Memory B cell (primary cell): Measurements from ENCODE around the gene THADA.

Experiments used
- ATAC-seq: fragments of 150-1000 bp; cut with Tn5 transposase; 2 replicates; pipeline ENCODE4 v1.10.0; 2021; ENCODE audit warnings: low read depth, mild to moderate bottlenecking, moderate library complexity
- DNase-seq, 2 donors: peaks; one replicate each; pipeline ENCODE4 v3.0.0; 2022; ENCODE audit warnings: low spot score in 2 of 2
- H3K27ac Mint-ChIP-seq: one replicate; pipeline ENCODE4 v1.8.0; 2022; ENCODE audit warnings: mild to moderate bottlenecking, moderate library complexity, mixed read lengths
- H3K27me3 Mint-ChIP-seq: one replicate; pipeline ENCODE4 v1.8.0; 2022; ENCODE audit warnings: mixed read lengths
- H3K36me3 Mint-ChIP-seq: one replicate; pipeline ENCODE4 v1.8.0; 2022; ENCODE audit warnings: mild to moderate bottlenecking, mixed read lengths
- H3K4me1 Mint-ChIP-seq: one replicate; pipeline ENCODE4 v1.8.0; 2022; ENCODE audit warnings: mixed read lengths
- H3K4me3 Mint-ChIP-seq: one replicate; pipeline ENCODE4 v1.8.0; 2022; ENCODE audit warnings: mild to moderate bottlenecking, moderate library complexity, mixed read lengths
- H3K9me3 Mint-ChIP-seq: one replicate; pipeline ENCODE4 v1.8.0; 2022; ENCODE audit warnings: mixed read lengths

The THADA gene

GRCh38 chr2:43317680-43318079 is 278.2 kb downstream of the THADA start:
- Mint-ChIP-seq H3K27me3 (no peaks in the 10 kb centered on the region), H3K27ac (no peak overlapping the region), H3K36me3 (peaks cover 22% of the 10 kb centered on the region), H3K4me1 (peaks cover 2% of the 10 kb centered on the region), H3K4me3 (no peak overlapping the region), H3K9me3 (no peaks in the 10 kb centered on the region)
- DNase-seq (no peak), ATAC-seq (no peak)

GRCh38 chr2:43317194-43317593 is 278.6 kb downstream of the THADA start:
- Mint-ChIP-seq H3K27me3 (no peaks in the 10 kb centered on the region), H3K4me3 (no peak overlapping the region), H3K36me3 (peaks cover 25% of the 10 kb centered on the region), H3K4me1 (peaks cover 2% of the 10 kb centered on the region), H3K9me3 (no peaks in the 10 kb centered on the region), H3K27ac (no peak overlapping the region)
- no peak for ATAC-seq
- DNase-seq: no peak

- Mint-ChIP-seq H3K4me1 (peaks cover 2% of the 10 kb centered on the region), H3K9me3 (no peaks in the 10 kb centered on the region), H3K27ac (no peak overlapping the region), H3K4me3 (no peak overlapping the region), H3K27me3 (no peaks in the 10 kb centered on the region), H3K36me3 (peaks cover 28% of the 10 kb centered on the region)
- ATAC-seq (no peak), DNase-seq (no peak)
Measured at GRCh38 chr2:43315482-43315881, 280.4 kb downstream of the THADA start.

- Mint-ChIP-seq H3K27ac (no peak overlapping the region), H3K4me3 (no peak overlapping the region), H3K9me3 (no peaks in the 10 kb centered on the region), H3K27me3 (no peaks in the 10 kb centered on the region), H3K36me3 (peaks cover 24% of the 10 kb centered on the region), H3K4me1 (peaks cover 2% of the 10 kb centered on the region)
- ATAC-seq: no peak
- no peak for DNase-seq
Measured at GRCh38 chr2:43314299-43314927, 281.4 kb downstream of the THADA start.

GRCh38 chr2:43313642-43314017 is 282.2 kb downstream of the THADA start:
- no peak overlapping the region for H3K4me3 Mint-ChIP-seq
- peaks cover 2% of the 10 kb centered on the region for H3K4me1 Mint-ChIP-seq
- peaks cover 25% of the 10 kb centered on the region for H3K36me3 Mint-ChIP-seq
- H3K9me3 Mint-ChIP-seq: no peaks in the 10 kb centered on the region
- no peak for ATAC-seq
- no peak for DNase-seq
- no peak overlapping the region for H3K27ac Mint-ChIP-seq
- no peaks in the 10 kb centered on the region for H3K27me3 Mint-ChIP-seq

GRCh38 chr2:43312755-43313641 is 282.8 kb downstream of the THADA start:
- peaks cover 29% of the 10 kb centered on the region for H3K36me3 Mint-ChIP-seq
- no peaks in the 10 kb centered on the region for H3K9me3 Mint-ChIP-seq
- H3K4me1 Mint-ChIP-seq: peaks cover 2% of the 10 kb centered on the region
- DNase-seq: no peak
- no peak for ATAC-seq
- no peak overlapping the region for H3K4me3 Mint-ChIP-seq
- no peak overlapping the region for H3K27ac Mint-ChIP-seq
- no peaks in the 10 kb centered on the region for H3K27me3 Mint-ChIP-seq

- no peak for DNase-seq
- H3K27me3 Mint-ChIP-seq: no peaks in the 10 kb centered on the region
Measured at GRCh38 chr2:43311276-43311675, 284.6 kb downstream of the THADA start.

GRCh38 chr2:43309935-43310334 is 285.9 kb downstream of the THADA start:
- Mint-ChIP-seq H3K27ac (no peak overlapping the region), H3K9me3 (no peaks in the 10 kb centered on the region), H3K27me3 (no peaks in the 10 kb centered on the region), H3K36me3 (peaks cover 26% of the 10 kb centered on the region), H3K4me1 (peaks cover 2% of the 10 kb centered on the region), H3K4me3 (no peak overlapping the region)
- DNase-seq (no peak), ATAC-seq (no peak)

More at GRCh38 chr2:43311276-43311675, 284.6 kb downstream of the THADA start:
- Mint-ChIP-seq H3K36me3 (peaks cover 27% of the 10 kb centered on the region), H3K4me1 (peaks cover 2% of the 10 kb centered on the region), H3K9me3 (no peaks in the 10 kb centered on the region), H3K4me3 (no peak overlapping the region), H3K27ac (no peak overlapping the region)
- no peak for ATAC-seq

GRCh38 chr2:43307973-43308372 is 287.9 kb downstream of the THADA start:
- Mint-ChIP-seq H3K36me3 (peaks cover 33% of the 10 kb centered on the region), H3K4me1 (peaks cover 4% of the 10 kb centered on the region), H3K27ac (no peak overlapping the region), H3K27me3 (no peaks in the 10 kb centered on the region), H3K4me3 (no peak overlapping the region), H3K9me3 (no peaks in the 10 kb centered on the region)
- ATAC-seq: no peak
- no peak for DNase-seq

- no peaks in the 10 kb centered on the region for H3K9me3 Mint-ChIP-seq
- no peak overlapping the region for H3K27ac Mint-ChIP-seq
- H3K4me3 Mint-ChIP-seq: no peak overlapping the region
- ATAC-seq (no peak), DNase-seq (no peak)
- H3K27me3 Mint-ChIP-seq: no peaks in the 10 kb centered on the region
- peaks cover 4% of the 10 kb centered on the region for H3K4me1 Mint-ChIP-seq
- H3K36me3 Mint-ChIP-seq: peaks cover 29% of the 10 kb centered on the region
Measured at GRCh38 chr2:43307046-43307445, 288.8 kb downstream of the THADA start.

- H3K9me3 Mint-ChIP-seq: no peaks in the 10 kb centered on the region
- no peak for ATAC-seq
- H3K4me3 Mint-ChIP-seq: no peak overlapping the region
- H3K27ac Mint-ChIP-seq: no peak overlapping the region
- H3K4me1 Mint-ChIP-seq: peaks cover 4% of the 10 kb centered on the region
- H3K36me3 Mint-ChIP-seq: peaks cover 26% of the 10 kb centered on the region
- H3K27me3 Mint-ChIP-seq: no peaks in the 10 kb centered on the region
- no peak for DNase-seq
Measured at GRCh38 chr2:43306197-43306596, 289.6 kb downstream of the THADA start.

GRCh38 chr2:43305517-43305916 is 290.3 kb downstream of the THADA start:
- Mint-ChIP-seq H3K4me1 (peaks cover 4% of the 10 kb centered on the region), H3K36me3 (peaks cover 21% of the 10 kb centered on the region), H3K9me3 (no peaks in the 10 kb centered on the region), H3K27me3 (no peaks in the 10 kb centered on the region), H3K27ac (no peak overlapping the region), H3K4me3 (no peak overlapping the region)
- DNase-seq (no peak), ATAC-seq (no peak)

- H3K4me3 Mint-ChIP-seq: no peak overlapping the region
- H3K4me1 Mint-ChIP-seq: peaks cover 4% of the 10 kb centered on the region
- H3K36me3 Mint-ChIP-seq: peaks cover 19% of the 10 kb centered on the region
- no peak for ATAC-seq
- H3K27ac Mint-ChIP-seq: no peak overlapping the region
- no peaks in the 10 kb centered on the region for H3K9me3 Mint-ChIP-seq
- no peaks in the 10 kb centered on the region for H3K27me3 Mint-ChIP-seq
- DNase-seq: no peak
Measured at GRCh38 chr2:43305012-43305411, 290.8 kb downstream of the THADA start.

GRCh38 chr2:43303889-43304288 is 291.9 kb downstream of the THADA start:
- no peak overlapping the region for H3K4me3 Mint-ChIP-seq
- DNase-seq (no peak), ATAC-seq (no peak)
- H3K9me3 Mint-ChIP-seq: no peaks in the 10 kb centered on the region
- H3K27me3 Mint-ChIP-seq: no peaks in the 10 kb centered on the region
- peaks cover 4% of the 10 kb centered on the region for H3K4me1 Mint-ChIP-seq
- H3K27ac Mint-ChIP-seq: no peak overlapping the region
- peaks cover 17% of the 10 kb centered on the region for H3K36me3 Mint-ChIP-seq
